Limb (tissue), 2 donors: Measurements from ENCODE around the gene RIPPLY2.
"Not testable (repeated sequence)": the region's sequence is repeated elsewhere in the genome, so short reads cannot be mapped to it uniquely, and the experiment has no call there.

Experiments used
- DNase-seq, 2 donors: peaks; one replicate each; pipeline ENCODE4 v3.0.0-alpha.2; 2016; ENCODE audit errors: extremely low spot score in 2 of 2

RIPPLY2 gene

GRCh38 chr6:83853178-83854000, at the start of gene RIPPLY2:
Gene RIPPLY2 (plus strand): TSS chr6:83853360. CDS start chr6:83853417, 57 bp downstream.
- peak; percentile 6 to 71 for DNase-seq

- not testable (repeated sequence) for DNase-seq
These were observed 49.7 kb upstream of the RIPPLY2 start for GRCh38 chr6:83803492-83803891.

GRCh38 chr6:83804886-83805285, 48.3 kb upstream of the RIPPLY2 start:
- DNase-seq = no peak

GRCh38 chr6:83808005-83808404, 45.2 kb upstream of the RIPPLY2 start:
- no peak for DNase-seq

- no peak for DNase-seq
These were observed 44.2 kb upstream of the RIPPLY2 start for GRCh38 chr6:83808926-83809325.

- no peak for DNase-seq
These were observed 40.6 kb upstream of the RIPPLY2 start for GRCh38 chr6:83812595-83812994.

GRCh38 chr6:83815631-83816272, 37.4 kb upstream of the RIPPLY2 start:
- DNase-seq = no peak

- DNase-seq = no peak
These were observed 30.5 kb upstream of the RIPPLY2 start for GRCh38 chr6:83822629-83823169.

GRCh38 chr6:83824388-83824801, 28.8 kb upstream of the RIPPLY2 start:
- DNase-seq = no peak

GRCh38 chr6:83824831-83825230, 28.3 kb upstream of the RIPPLY2 start:
- no peak for DNase-seq

- DNase-seq = no peak
These were observed 26.1 kb upstream of the RIPPLY2 start for GRCh38 chr6:83827050-83827449.

- DNase-seq = no peak
These were observed 14.4 kb upstream of the RIPPLY2 start for GRCh38 chr6:83838727-83839126.

- DNase-seq = no peak
These were observed 9.0 kb upstream of the RIPPLY2 start for GRCh38 chr6:83844170-83844569.

- no peak for DNase-seq
These were observed 6.9 kb upstream of the RIPPLY2 start for GRCh38 chr6:83846291-83846690.

GRCh38 chr6:83847179-83847578, 6.0 kb upstream of the RIPPLY2 start:
- DNase-seq = no peak

GRCh38 chr6:83849127-83849526, 4.0 kb upstream of the RIPPLY2 start:
- DNase-seq = no peak

- DNase-seq = no peak
These were observed 3.5 kb upstream of the RIPPLY2 start for GRCh38 chr6:83849610-83850009.

- no peak for DNase-seq
These were observed 507 bp upstream of the RIPPLY2 start for GRCh38 chr6:83852528-83853177.

GRCh38 chr6:83854001-83854501, 891 bp downstream of the RIPPLY2 start:
- DNase-seq = no peak

GRCh38 chr6:83854766-83855165, 1.6 kb downstream of the RIPPLY2 start:
- DNase-seq = no peak

GRCh38 chr6:83859410-83860358, 6.5 kb downstream of the RIPPLY2 start, which contains the start of gene CYB5R4:
Gene CYB5R4 (plus strand): TSS chr6:83859689. CDS start chr6:83859783, 94 bp downstream.
- DNase-seq = peak; percentile 95
